ENCODE data around the gene PCDH9.

Gene PCDH9

DNA sequence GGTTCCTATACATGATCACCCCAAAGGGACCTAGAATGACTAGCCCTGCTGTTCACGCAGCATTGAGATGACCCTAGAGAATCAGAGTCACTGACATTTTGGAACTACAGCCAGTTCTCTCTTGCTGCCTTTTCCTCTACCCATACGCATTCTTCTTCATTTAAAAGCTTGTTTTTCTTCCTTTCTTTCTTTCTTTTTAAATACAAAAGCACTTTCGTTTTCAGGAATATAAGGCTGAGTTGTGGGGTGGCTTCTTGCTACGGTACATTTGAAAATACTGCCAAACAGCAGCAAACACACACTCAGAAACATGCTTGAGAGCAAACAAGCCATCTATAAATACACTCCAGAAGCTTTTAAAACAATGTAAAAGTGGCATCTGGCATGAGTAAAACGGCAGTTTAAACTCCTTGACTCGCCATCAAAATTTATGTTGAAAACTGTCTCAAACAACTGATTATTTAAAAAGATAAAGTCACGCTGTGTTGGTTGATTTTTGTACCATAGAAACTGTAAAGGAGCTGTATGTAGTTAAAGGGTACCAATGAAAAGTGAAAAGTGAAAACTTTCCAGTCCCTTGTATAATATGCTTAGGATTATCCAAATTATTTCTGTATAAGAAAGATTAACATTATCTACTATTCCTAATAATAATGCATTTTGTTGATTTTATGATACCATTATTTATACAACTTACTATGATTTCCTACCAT is 95.6 kb downstream of the PCDH9 start:
- no peak for TF ChIP-seq FOXP2 (optimal IDR thresholded peaks at IDR 0.05; ENCODE audit: borderline replicate concordance, extremely low read depth, extremely low read length, insufficient read depth)

DNA sequence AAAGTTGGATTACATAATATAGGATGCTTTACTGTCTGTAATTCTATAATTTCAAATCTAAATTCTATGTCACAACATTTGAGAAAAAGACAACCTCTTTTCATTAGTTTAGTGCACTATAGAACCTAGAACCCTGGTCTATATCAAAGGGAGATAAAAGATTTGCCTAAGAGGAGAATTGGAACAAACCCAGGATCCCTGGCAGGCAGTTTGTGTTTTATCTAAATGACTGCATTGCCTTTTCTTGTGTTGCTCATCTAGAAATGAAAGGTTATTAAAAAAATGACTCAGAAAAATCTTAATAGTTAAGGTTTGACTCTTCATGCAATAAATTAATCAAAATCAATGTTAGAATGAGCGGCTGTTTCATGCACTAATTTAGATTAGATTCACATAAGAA is 96.7 kb downstream of the PCDH9 start:
- TF ChIP-seq SIN3A (IDR thresholded peaks at IDR 0.05; ENCODE audit: borderline replicate concordance, insufficient read depth, low read length) (no peak), FOXP2 (optimal IDR thresholded peaks at IDR 0.05; ENCODE audit: borderline replicate concordance, extremely low read depth, extremely low read length, insufficient read depth) (no peak), POLR2AphosphoS5 (IDR thresholded peaks at IDR 0.05; ENCODE audit: low read depth, low read length) (no peak), TAF1 (IDR thresholded peaks at IDR 0.05; ENCODE audit: borderline replicate concordance, insufficient read depth, low read length) (no peak)
- TF ChIP-seq, protein P1, sequence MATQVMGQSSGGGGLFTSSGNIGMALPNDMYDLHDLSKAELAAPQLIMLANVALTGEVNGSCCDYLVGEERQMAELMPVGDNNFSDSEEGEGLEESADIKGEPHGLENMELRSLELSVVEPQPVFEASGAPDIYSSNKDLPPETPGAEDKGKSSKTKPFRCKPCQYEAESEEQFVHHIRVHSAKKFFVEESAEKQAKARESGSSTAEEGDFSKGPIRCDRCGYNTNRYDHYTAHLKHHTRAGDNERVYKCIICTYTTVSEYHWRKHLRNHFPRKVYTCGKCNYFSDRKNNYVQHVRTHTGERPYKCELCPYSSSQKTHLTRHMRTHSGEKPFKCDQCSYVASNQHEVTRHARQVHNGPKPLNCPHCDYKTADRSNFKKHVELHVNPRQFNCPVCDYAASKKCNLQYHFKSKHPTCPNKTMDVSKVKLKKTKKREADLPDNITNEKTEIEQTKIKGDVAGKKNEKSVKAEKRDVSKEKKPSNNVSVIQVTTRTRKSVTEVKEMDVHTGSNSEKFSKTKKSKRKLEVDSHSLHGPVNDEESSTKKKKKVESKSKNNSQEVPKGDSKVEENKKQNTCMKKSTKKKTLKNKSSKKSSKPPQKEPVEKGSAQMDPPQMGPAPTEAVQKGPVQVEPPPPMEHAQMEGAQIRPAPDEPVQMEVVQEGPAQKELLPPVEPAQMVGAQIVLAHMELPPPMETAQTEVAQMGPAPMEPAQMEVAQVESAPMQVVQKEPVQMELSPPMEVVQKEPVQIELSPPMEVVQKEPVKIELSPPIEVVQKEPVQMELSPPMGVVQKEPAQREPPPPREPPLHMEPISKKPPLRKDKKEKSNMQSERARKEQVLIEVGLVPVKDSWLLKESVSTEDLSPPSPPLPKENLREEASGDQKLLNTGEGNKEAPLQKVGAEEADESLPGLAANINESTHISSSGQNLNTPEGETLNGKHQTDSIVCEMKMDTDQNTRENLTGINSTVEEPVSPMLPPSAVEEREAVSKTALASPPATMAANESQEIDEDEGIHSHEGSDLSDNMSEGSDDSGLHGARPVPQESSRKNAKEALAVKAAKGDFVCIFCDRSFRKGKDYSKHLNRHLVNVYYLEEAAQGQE (IDR thresholded peaks at IDR 0.05; ENCODE audit: insufficient read depth in 1 of 2, low read depth in 2 of 2, low read length in 2 of 2) = no peak

DNA sequence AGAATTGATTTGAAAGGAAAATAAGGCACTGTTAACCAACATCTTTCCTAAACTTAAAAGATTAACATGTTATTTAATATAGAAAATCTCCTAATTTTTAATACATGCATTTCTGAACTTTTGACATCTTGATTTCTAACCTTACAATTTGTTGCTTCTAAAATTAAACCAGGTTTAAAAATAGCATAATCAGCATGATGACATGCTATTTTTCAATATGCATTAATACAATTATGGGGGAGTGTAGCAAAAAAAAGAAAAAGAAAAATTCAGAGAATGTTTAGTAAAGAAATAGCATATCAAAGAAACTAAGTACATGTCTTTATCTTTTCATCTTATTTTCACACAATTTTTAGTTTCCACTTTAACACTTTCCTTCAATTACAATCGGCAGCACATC is 98.7 kb downstream of the PCDH9 start:
- TF ChIP-seq, protein P1 (IDR thresholded peaks at IDR 0.05; ENCODE audit: insufficient read depth in 1 of 2, low read depth in 2 of 2, low read length in 2 of 2) = no peak
- TF ChIP-seq POLR2AphosphoS5 (IDR thresholded peaks at IDR 0.05; ENCODE audit: low read depth, low read length) (no peak), SIN3A (IDR thresholded peaks at IDR 0.05; ENCODE audit: borderline replicate concordance, insufficient read depth, low read length) (no peak), FOXP2 (optimal IDR thresholded peaks at IDR 0.05; ENCODE audit: borderline replicate concordance, extremely low read depth, extremely low read length, insufficient read depth) (no peak), TAF1 (IDR thresholded peaks at IDR 0.05; ENCODE audit: borderline replicate concordance, insufficient read depth, low read length) (no peak)

DNA sequence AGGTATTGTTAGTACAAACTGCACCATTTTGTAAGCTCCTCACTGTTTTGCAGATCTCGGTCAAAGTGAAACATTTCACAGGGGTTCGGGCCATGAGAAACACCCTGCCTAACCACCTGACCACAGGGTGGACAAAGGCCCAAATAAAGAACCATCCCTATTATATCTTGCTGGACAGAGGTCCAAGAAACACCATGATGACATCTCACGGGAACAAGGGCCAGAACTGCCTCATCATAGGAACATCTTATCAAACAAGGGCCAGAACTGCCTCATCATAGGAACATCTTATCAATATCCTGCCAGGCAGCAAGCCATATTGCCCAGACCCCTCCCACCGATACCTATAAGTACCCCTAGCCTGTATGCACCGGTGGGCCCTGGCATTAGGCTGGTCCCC is 99.7 kb downstream of the PCDH9 start:
- TF ChIP-seq, protein P1 (IDR thresholded peaks at IDR 0.05; ENCODE audit: insufficient read depth in 1 of 2, low read depth in 2 of 2, low read length in 2 of 2) = no peak
- TF ChIP-seq FOXP2 (optimal IDR thresholded peaks at IDR 0.05; ENCODE audit: borderline replicate concordance, extremely low read depth, extremely low read length, insufficient read depth) = no peak
- no peak for TF ChIP-seq TAF1 (IDR thresholded peaks at IDR 0.05; ENCODE audit: borderline replicate concordance, insufficient read depth, low read length)

DNA sequence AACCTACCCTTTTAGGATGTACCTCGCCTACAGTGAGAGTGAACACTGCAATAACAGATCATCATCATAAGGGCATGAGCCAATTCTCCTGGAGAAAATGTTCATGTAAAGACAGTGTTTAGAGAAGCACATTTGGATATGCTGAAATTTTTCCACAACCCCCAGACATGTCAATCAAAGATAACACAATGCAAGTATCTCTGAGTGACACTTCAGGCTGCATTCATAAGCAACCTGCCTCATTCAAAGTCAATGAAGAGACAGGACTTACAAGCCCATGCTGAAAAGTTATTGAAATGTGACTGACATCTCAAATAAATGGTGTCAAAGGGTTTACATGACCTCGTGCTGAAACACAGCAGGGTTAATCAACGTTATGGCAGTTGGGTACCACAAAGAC is 102.0 kb downstream of the PCDH9 start:
- TF ChIP-seq POLR2AphosphoS5 (IDR thresholded peaks at IDR 0.05; ENCODE audit: low read depth, low read length) (no peak), SIN3A (IDR thresholded peaks at IDR 0.05; ENCODE audit: borderline replicate concordance, insufficient read depth, low read length) (no peak), TAF1 (IDR thresholded peaks at IDR 0.05; ENCODE audit: borderline replicate concordance, insufficient read depth, low read length) (no peak)
- TF ChIP-seq, protein P1 (IDR thresholded peaks at IDR 0.05; ENCODE audit: insufficient read depth in 1 of 2, low read depth in 2 of 2, low read length in 2 of 2) = no peak
